ACC112 (cell line): ENCODE measurements around the gene HHIPL1.

Experiments used
- H2AFZ ChIP-seq: fragments of 200-600 bp; sonication (generic); one replicate; pipeline ENCODE4 v1.6.0; 2017; ENCODE audit warnings: antibody characterized with exemption, low read length; ENCODE audit not compliant: unreplicated experiment
- H3K27ac ChIP-seq: fragments of 200-600 bp; sonication (generic); 2 replicates; pipeline ENCODE4 v1.5.1; 2014; ENCODE audit warnings: low read depth, mild to moderate bottlenecking, antibody characterized with exemption, low read length, moderate library complexity
- H3K27me3 ChIP-seq: fragments of 200-600 bp; sonication (generic); 2 replicates; pipeline ENCODE4 v1.6.1; 2014; ENCODE audit warnings: mild to moderate bottlenecking, antibody characterized with exemption, low read length, moderate library complexity, mixed read lengths; ENCODE audit not compliant: insufficient read depth
- H3K36me3 ChIP-seq: fragments of 200-600 bp; sonication (generic); 2 replicates; pipeline ENCODE4 v1.6.1; 2016; ENCODE audit warnings: mild to moderate bottlenecking, antibody characterized with exemption, low read length, moderate library complexity, mixed read lengths; ENCODE audit not compliant: insufficient read depth
- H3K4me1 ChIP-seq: fragments of 200-600 bp; sonication (generic); one replicate; pipeline ENCODE4 v1.6.1; 2016; ENCODE audit warnings: low read length, mixed read lengths; ENCODE audit not compliant: insufficient read depth, unreplicated experiment, control insufficient read depth
- H3K4me3 ChIP-seq: fragments of 200-600 bp; sonication (generic); 2 replicates; pipeline ENCODE4 v1.5.1; 2014; ENCODE audit warnings: mild to moderate bottlenecking, low read depth, low read length
- H3K79me2 ChIP-seq: fragments of 200-600 bp; sonication (generic); one replicate; pipeline ENCODE4 v1.6.0; 2016; ENCODE audit warnings: low read length; ENCODE audit not compliant: control insufficient read depth, unreplicated experiment, insufficient read depth

HHIPL1 gene

GRCh38 chr14:99727096-99727870 is 82.4 kb downstream of the HHIPL1 start:
- no peaks in the 10 kb centered on the region for H3K27me3 ChIP-seq
- H3K4me1 ChIP-seq, result no peaks in the 10 kb centered on the region
- no peaks in the 10 kb centered on the region for H3K79me2 ChIP-seq
- no peak overlapping the region for H2AFZ ChIP-seq
- H3K4me3 ChIP-seq, result no peak overlapping the region
- H3K36me3 ChIP-seq, result no peaks in the 10 kb centered on the region
- H3K27ac ChIP-seq, result no peak overlapping the region

- Histone ChIP-seq H3K27me3 (no peaks in the 10 kb centered on the region), H2AFZ (no peak overlapping the region), H3K4me1 (no peaks in the 10 kb centered on the region), H3K27ac (no peak overlapping the region), H3K4me3 (no peak overlapping the region), H3K36me3 (no peaks in the 10 kb centered on the region), H3K79me2 (no peaks in the 10 kb centered on the region)
Observed at GRCh38 chr14:99728231-99728920, 83.4 kb downstream of the HHIPL1 start.

GRCh38 chr14:99728981-99729451 is 84.1 kb downstream of the HHIPL1 start:
- no peak overlapping the region for H3K27ac ChIP-seq
- H2AFZ ChIP-seq, result no peak overlapping the region
- no peak overlapping the region for H3K4me3 ChIP-seq
- H3K79me2 ChIP-seq, result no peaks in the 10 kb centered on the region
- H3K27me3 ChIP-seq, result no peaks in the 10 kb centered on the region
- no peaks in the 10 kb centered on the region for H3K4me1 ChIP-seq
- H3K36me3 ChIP-seq, result no peaks in the 10 kb centered on the region
